ENCODE results near the gene C1QL2. TPM values are rescaled to one million over a fixed set of nuclear protein-coding genes. Genes with fewer than 3 reads are reported as not detected.

C1QL2 gene
- total RNA-seq, 2 experiments from 2014 or later, result not detected

- ChIA-PET POLR2A (no interaction called here), CTCF (no interaction called here)
- Mint-ChIP-seq H3K4me1 (ENCODE audit: low read depth) (no peaks in the 10 kb centered on the region), H3K4me3 (no peak overlapping the region), H3K27me3 (peaks cover 1% of the 10 kb centered on the region), H3K27ac (no peak overlapping the region), H3K9me3 (peaks cover 10% of the 10 kb centered on the region), H3K36me3 (ENCODE audit: low read depth) (no peaks in the 10 kb centered on the region)
- ATAC-seq (no peak), DNase-seq (no peak)
- intact Hi-C loops (cut with micrococcal nuclease), result no loop called here
- no peak for TF ChIP-seq CTCF (IDR thresholded peaks at IDR 0.05)
Measured at GRCh38 chr2:119114266-119114665, 44.3 kb downstream of the C1QL2 start.

- Mint-ChIP-seq H3K27ac (no peak overlapping the region), H3K9me3 (peaks cover 10% of the 10 kb centered on the region), H3K27me3 (peaks cover 3% of the 10 kb centered on the region), H3K4me1 (ENCODE audit: low read depth) (no peaks in the 10 kb centered on the region), H3K4me3 (no peak overlapping the region), H3K36me3 (ENCODE audit: low read depth) (no peaks in the 10 kb centered on the region)
- no peak for TF ChIP-seq CTCF (IDR thresholded peaks at IDR 0.05)
- POLR2A ChIA-PET, result no interaction called here
- DNase-seq (no peak), ATAC-seq (no peak)
- CTCF ChIA-PET, result no interaction called here
- intact Hi-C loops (cut with micrococcal nuclease), result no loop called here
Measured at GRCh38 chr2:119113489-119113770, 45.1 kb downstream of the C1QL2 start.

- no peak for TF ChIP-seq CTCF (IDR thresholded peaks at IDR 0.05)
- peaks cover 3% of the 10 kb centered on the region for H3K27me3 Mint-ChIP-seq
- ATAC-seq (no peak), DNase-seq (no peak)
- no peaks in the 10 kb centered on the region for H3K36me3 Mint-ChIP-seq (ENCODE audit: low read depth)
- peaks cover 10% of the 10 kb centered on the region for H3K9me3 Mint-ChIP-seq
- CTCF ChIA-PET, result no interaction called here
- intact Hi-C loops (cut with micrococcal nuclease), result no loop called here
- POLR2A ChIA-PET, result no interaction called here
- no peak overlapping the region for H3K4me3 Mint-ChIP-seq
- no peaks in the 10 kb centered on the region for H3K4me1 Mint-ChIP-seq (ENCODE audit: low read depth)
- no peak overlapping the region for H3K27ac Mint-ChIP-seq
Measured at GRCh38 chr2:119112770-119113488, 45.6 kb downstream of the C1QL2 start.

GRCh38 chr2:119112230-119112629 is 46.3 kb downstream of the C1QL2 start:
- no peaks in the 10 kb centered on the region for H3K36me3 Mint-ChIP-seq (ENCODE audit: low read depth)
- ChIA-PET CTCF (no interaction called here), POLR2A (no interaction called here)
- ATAC-seq, result peak; percentile 66
- peaks cover 3% of the 10 kb centered on the region for H3K27me3 Mint-ChIP-seq
- H3K4me1 Mint-ChIP-seq (ENCODE audit: low read depth), result no peaks in the 10 kb centered on the region
- no peak overlapping the region for H3K4me3 Mint-ChIP-seq
- TF ChIP-seq CTCF (IDR thresholded peaks at IDR 0.05), result no peak
- intact Hi-C loops (cut with micrococcal nuclease), result no loop called here
- H3K27ac Mint-ChIP-seq, result no peak overlapping the region
- peak; percentile 5 for DNase-seq
- peaks cover 10% of the 10 kb centered on the region for H3K9me3 Mint-ChIP-seq

GRCh38 chr2:119111115-119111975 is 47.2 kb downstream of the C1QL2 start:
- Mint-ChIP-seq H3K4me3 (no peak overlapping the region), H3K27ac (no peak overlapping the region), H3K4me1 (ENCODE audit: low read depth) (no peaks in the 10 kb centered on the region), H3K36me3 (ENCODE audit: low read depth) (no peaks in the 10 kb centered on the region), H3K9me3 (peaks cover 10% of the 10 kb centered on the region), H3K27me3 (peaks cover 4% of the 10 kb centered on the region)
- intact Hi-C loops (cut with micrococcal nuclease), result no loop called here
- ChIA-PET POLR2A (no interaction called here), CTCF (no interaction called here)
- DNase-seq (no peak), ATAC-seq (no peak)
- TF ChIP-seq CTCF (IDR thresholded peaks at IDR 0.05), result no peak
